MM.1S (cell line): ENCODE data around the gene CCNF.

ENCODE experiments used
- CTCF ChIP-seq: fragments of 300-600 bp; sonication (generic); IDR thresholded peaks from 2 replicates; pipeline ENCODE4 v1.5.1; 2016; ENCODE audit warnings: antibody characterized with exemption, low read length, mixed read lengths
- EZH2 ChIP-seq: fragments of 300-600 bp; sonication (generic); optimal IDR thresholded peaks from 2 replicates; pipeline ENCODE3; 2017; ENCODE audit warnings: low read depth, mild to moderate bottlenecking, antibody characterized with exemption, low read length, mixed read lengths
- EZH2phosphoT487 ChIP-seq: fragments of 300-600 bp; sonication (generic); IDR thresholded peaks from 2 replicates; pipeline ENCODE4 v1.6.1; 2018; ENCODE audit warnings: antibody characterized with exemption, low read length

- peak; percentile 40 for TF ChIP-seq CTCF
- TF ChIP-seq EZH2, result no peak
- no peak for TF ChIP-seq EZH2phosphoT487
Observed at GRCh38 chr16:2428051-2428783, 1.0 kb upstream of the CCNF start.
